Measurements from ENCODE around the gene BCORL1. TPM values are rescaled to one million over a fixed set of nuclear protein-coding genes. Genes with fewer than 3 reads are reported as not detected.

BCORL1 gene
- total and polyA plus RNA-seq, 2 of the 4 experiments (the other 2 are of a cell fraction) = 0.54 to 1.6 TPM

- in situ Hi-C loops (cut with MboI; ENCODE audit: low sequenced_read_pairs) (no loop called here), intact Hi-C loops (cut with micrococcal nuclease) (loop anchor here (2.0 kb wide), 1 partner anchor 127 kb away; no protein-coding TSS in a partner anchor), dilution Hi-C loops (cut with HindIII; ENCODE audit: low sequenced_read_pairs, unreplicated experiment) (no loop called here)
- Histone ChIP-seq H4K8ac (ENCODE audit: low read depth in 2 of 2, low read length in 2 of 2) (no peak overlapping the region), H3K4ac (ENCODE audit: low read depth, low read length) (no peak overlapping the region), H2BK20ac (ENCODE audit: low read depth, low read length) (no peak overlapping the region), H3K4me1 (ENCODE audit: control insufficient read depth, insufficient read depth, low read length) (no peaks in the 10 kb centered on the region), H3K18ac (ENCODE audit: low read depth, low read length) (no peak overlapping the region), H2BK5ac (ENCODE audit: low read depth, low read length, poor library complexity, severe bottlenecking) (no peak overlapping the region), H2AK9ac (replicated peaks; ENCODE audit: low read depth, low read length, poor library complexity) (no peak overlapping the region), H4K20me1 (ENCODE audit: insufficient read depth, low read length) (no peaks in the 10 kb centered on the region), H2AFZ (replicated peaks; ENCODE audit: low read length, poor library complexity) (no peak overlapping the region), H3K4me3 (ENCODE audit: insufficient read depth, low read depth, low read length) (no peak overlapping the region), H3K14ac (replicated peaks; ENCODE audit: low read depth, low read length) (no peak overlapping the region), H2BK120ac (ENCODE audit: low read depth, low read length) (no peak overlapping the region), H3K9me1 (ENCODE audit: insufficient read depth, low read length) (no peaks in the 10 kb centered on the region), H3K79me1 (ENCODE audit: low read depth in 1 of 2, low read length in 2 of 2) (peaks cover 0 to 4% of the 10 kb centered on the region in 2 experiments; a peak in 1 of 4 replicates), H3K9me3 (ENCODE audit: control insufficient read depth, insufficient read depth, low read length) (no peaks in the 10 kb centered on the region), H4K91ac (ENCODE audit: insufficient read depth, low read depth, low read length) (no peak overlapping the region), H3K56ac (ENCODE audit: extremely low read depth, insufficient read depth, low read length) (no peak overlapping the region), H3K4me2 (ENCODE audit: low read depth, low read length) (no peak overlapping the region), H3K27me3 (ENCODE audit: control insufficient read depth, insufficient read depth, low read length) (peaks cover 41% of the 10 kb centered on the region), H3K27ac (ENCODE audit: insufficient read depth, low read length) (no peak overlapping the region), H2BK15ac (ENCODE audit: low read depth, low read length) (no peak overlapping the region), H4K5ac (ENCODE audit: low read depth, low read length) (no peak overlapping the region), H3K36me3 (ENCODE audit: control insufficient read depth, insufficient read depth, low read length) (0 out of 2 replicates have a peak, but pooled peaks cover 2% of the 10 kb centered on the region), H3K9ac (ENCODE audit: low read depth, low read length) (no peak overlapping the region), H3K23ac (ENCODE audit: low read depth, low read length) (no peak overlapping the region), H2AK5ac (ENCODE audit: low read depth, low read length) (no peak overlapping the region)
- CTCF ChIA-PET = no interaction called here
- 49% methylated on average over 2 of the region's 7 CpGs; no CpG with 5 or more reads in 1 of the 2 experiments for WGBS, 2 experiments (ENCODE audit: extremely low coverage in 2 of 2, insufficient read length in 1 of 2)
- ATAC-seq (ENCODE audit: low read depth) = no peak
- POLR2A ChIA-PET (ENCODE audit: unreplicated experiment) = no interaction called here
- TF ChIP-seq NFE2L2 (IDR thresholded peaks at IDR 0.05; ENCODE audit: low read depth, low read length) (no peak), BHLHE40 (IDR thresholded peaks at IDR 0.05; ENCODE audit: low read depth, low read length) (no peak)
- no TSS peak for BruUV-seq (replicated peaks)
- DNase-seq = no peak
Observed at GRCh38 chrX:129933700-129934099, 48.7 kb upstream of the BCORL1 start.

Data from IMR-90 (cell line).